RPMI7951 (cell line): ENCODE results near the gene ETFBKMT. TPM values are rescaled to one million over a fixed set of nuclear protein-coding genes. Genes with fewer than 3 reads are reported as not detected.
"Not testable (repeated sequence)": the region's sequence is repeated elsewhere in the genome, so short reads cannot be mapped to it uniquely, and the experiment has no call there.

Experiments used
- DNase-seq: peaks from one replicate; pipeline ENCODE4 v3.0.0-alpha.2; 2012; ENCODE audit warnings: low read depth
- total RNA-seq: library from RNA; depleted of rRNA; stranded (reverse); fragments of >200 nt; shearing (Covaris generic); gene quantifications from 2 replicates; pipeline ENCODE4 v1.2.3, GENCODE V29; 2014; rRNA removed

Gene ETFBKMT
- total RNA-seq, 1 experiment from 2014 or later, result 2.3 TPM

DNA sequence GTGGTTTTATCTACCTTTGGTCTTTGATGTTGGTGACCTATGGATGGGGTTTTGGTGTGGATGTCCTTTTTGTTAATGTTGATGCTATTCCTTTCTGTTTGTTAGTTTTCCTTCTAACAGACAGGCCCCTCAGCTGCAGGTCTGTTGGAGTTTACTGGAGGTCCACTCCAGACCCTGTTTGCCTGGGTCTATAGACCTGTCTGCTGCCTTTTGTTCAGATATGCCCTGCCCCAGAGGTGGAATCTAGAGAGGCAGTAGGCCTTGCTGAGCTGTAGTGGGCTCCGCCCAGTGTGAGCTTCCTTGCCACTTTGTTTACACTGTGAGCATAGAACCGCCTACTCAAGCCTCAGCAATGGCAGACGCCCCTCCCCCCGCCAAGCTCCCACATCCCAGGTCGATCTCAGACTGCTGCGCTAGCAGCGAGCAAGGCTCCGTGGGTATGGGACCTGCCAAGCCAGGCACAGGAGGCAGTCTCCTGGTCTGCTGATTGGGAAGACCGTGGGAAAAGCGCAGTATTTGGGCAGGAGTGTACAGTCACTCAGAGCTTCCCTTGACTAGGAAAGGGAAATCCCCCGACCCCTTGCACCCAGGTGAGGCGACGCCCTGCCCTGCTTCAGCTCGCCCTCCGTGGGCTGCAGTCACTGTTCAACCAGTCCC, 59.2 kb downstream of the ETFBKMT start:
- not testable (repeated sequence) for DNase-seq

DNA sequence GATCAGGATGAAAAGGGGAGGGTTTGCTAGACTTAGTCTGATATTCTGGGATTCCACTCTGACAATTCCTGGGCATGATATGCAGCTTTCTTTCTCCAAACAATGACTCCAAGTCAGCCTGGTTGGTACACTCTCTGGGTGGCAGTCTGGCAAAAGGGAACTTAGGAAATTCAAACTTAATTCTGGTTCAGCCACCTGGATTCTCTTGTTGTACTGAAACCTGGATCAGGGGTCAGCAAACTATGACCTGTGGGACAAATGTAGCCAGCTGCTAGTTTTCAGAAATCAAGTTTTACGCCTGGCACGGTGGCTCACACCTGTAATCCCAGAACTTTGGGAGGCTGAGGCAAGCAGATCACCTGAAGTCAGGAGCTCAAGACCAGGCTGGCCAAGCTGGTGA, 63.1 kb downstream of the ETFBKMT start:
- DNase-seq, result no peak

Other genes with a start within 250 kb of the ETFBKMT start
- 9.3 and 13.5 TPM in 2 replicates for gene DENND5B, start 68.6 kb upstream of the ETFBKMT start, total RNA-seq
- gene AMN1, start 69.3 kb downstream of the ETFBKMT start, total RNA-seq, result 9.5 and 11.7 TPM in 2 replicates